Mucosa of gallbladder (tissue), 1 donor: ENCODE data around the gene NMD3. TPM values are rescaled to one million over a fixed set of nuclear protein-coding genes. Genes with fewer than 3 reads are reported as not detected.
A peak's percentile ranks its signal among the peaks of the same experiment; 100 is the strongest.

Experiments
- DNase-seq: peaks from one replicate; pipeline ENCODE4 v3.0.0-alpha.2; 2020; ENCODE audit warnings: low spot score
- total RNA-seq: library from RNA; stranded (reverse); gene quantifications from one replicate; pipeline ENCODE4 v1.2.1, GENCODE V29; 2021
- donor health status: DM: no; HTN: no; CAD: no.

Gene NMD3
- total RNA-seq, 1 donor from 2014 or later, result 41.9 TPM

GRCh38 chr3:161284989-161285388 lies 63.9 kb downstream of the NMD3 start:
- no peak for DNase-seq

- no peak for DNase-seq
Measured at GRCh38 chr3:161289174-161289573, 68.1 kb downstream of the NMD3 start.

GRCh38 chr3:161291191-161291901 lies 70.2 kb downstream of the NMD3 start:
- peak; percentile 28 for DNase-seq

- DNase-seq, result no peak
Measured at GRCh38 chr3:161293381-161293780, 72.3 kb downstream of the NMD3 start.

DNA sequence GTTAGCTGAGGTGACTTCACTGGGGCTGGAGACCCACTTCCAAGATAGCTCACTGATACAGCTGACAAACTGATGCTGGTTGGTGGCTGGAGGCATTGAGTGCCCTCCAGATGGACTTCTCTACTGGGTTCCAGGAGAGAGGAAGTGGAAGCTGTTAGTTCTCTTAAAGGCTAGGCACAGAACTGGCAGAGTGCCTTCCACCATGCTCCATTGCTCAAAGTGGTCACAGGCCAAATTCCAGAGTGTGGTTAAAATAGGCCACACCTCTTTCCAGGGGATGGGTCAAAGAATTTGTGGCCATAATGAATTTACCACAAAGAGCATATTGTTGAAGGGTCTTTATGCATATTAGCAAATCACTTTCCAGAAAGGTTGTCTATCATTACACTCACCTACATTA lies 74.2 kb downstream of the NMD3 start:
- no peak for DNase-seq

DNA sequence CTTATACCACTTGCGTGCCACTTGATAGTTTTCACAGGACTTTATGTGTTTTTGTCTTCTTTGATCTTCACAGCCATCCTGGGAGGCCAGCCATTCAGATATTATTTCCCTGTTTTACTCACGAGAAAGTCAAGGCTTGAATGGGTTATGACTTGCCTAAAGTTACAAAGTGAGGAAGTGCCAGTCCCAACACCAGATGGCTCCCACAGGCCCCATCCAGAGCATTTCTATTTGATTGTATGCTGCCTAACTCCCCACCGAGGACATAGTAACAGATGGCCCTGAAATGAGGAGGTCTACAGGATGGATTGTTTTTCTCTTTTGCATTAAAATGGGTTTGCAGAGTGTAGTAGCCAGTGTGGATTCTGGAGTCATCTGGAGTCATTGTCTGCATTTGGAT lies 75.7 kb downstream of the NMD3 start:
- no peak for DNase-seq

Other genes with a start within 250 kb of the NMD3 start
- gene B3GALNT1, start 116.0 kb upstream of the NMD3 start, total RNA-seq, result 13.4 TPM
- gene SPTSSB, start 150.2 kb downstream of the NMD3 start, total RNA-seq, result 9.2 TPM